NOMO-1 treated with DMSO at 0.1 percent for 48 hours (cell line): ENCODE data around the gene ZDHHC8.

ENCODE experiments used
- DNase-seq: peaks from one replicate; lab custom pipeline; 2025; ENCODE audit not compliant: unreplicated experiment; lab: John Stamatoyannopoulos, UW

The ZDHHC8 gene

DNA sequence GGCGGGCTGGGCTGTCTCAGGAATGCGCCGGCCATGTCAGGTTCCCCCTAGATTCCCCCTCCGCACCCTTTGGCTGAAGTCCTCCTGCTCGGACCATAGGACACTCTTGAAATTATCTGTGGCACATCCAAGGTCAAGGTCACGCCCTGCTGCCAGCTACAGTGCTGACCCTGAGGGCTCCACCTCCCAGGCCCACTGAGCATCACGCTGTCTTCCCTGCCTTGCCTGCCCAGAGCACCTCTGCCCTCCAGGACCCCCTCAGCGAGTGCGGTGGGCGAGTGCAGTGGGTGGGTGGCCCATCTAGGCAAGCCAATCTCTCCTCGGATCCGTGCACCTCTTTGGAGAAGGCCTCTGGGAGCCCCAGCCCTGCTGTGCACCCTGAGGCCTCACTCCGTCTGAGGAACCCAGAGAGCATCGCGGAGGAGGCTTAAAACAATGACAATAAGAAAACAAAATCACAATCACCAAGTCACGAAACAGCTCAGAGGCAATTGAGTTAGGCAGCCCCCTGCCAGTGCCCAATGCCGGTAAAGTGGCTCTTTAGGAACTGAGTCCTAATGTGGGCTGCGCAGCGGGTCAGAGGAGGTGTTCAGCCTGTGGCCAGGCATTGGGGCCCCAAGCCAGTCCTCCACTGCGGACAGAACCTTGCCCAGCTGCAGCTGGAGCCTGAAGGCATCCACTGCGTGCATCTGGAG, 45.8 kb downstream of the ZDHHC8 start:
- DNase-seq: no peak

DNA sequence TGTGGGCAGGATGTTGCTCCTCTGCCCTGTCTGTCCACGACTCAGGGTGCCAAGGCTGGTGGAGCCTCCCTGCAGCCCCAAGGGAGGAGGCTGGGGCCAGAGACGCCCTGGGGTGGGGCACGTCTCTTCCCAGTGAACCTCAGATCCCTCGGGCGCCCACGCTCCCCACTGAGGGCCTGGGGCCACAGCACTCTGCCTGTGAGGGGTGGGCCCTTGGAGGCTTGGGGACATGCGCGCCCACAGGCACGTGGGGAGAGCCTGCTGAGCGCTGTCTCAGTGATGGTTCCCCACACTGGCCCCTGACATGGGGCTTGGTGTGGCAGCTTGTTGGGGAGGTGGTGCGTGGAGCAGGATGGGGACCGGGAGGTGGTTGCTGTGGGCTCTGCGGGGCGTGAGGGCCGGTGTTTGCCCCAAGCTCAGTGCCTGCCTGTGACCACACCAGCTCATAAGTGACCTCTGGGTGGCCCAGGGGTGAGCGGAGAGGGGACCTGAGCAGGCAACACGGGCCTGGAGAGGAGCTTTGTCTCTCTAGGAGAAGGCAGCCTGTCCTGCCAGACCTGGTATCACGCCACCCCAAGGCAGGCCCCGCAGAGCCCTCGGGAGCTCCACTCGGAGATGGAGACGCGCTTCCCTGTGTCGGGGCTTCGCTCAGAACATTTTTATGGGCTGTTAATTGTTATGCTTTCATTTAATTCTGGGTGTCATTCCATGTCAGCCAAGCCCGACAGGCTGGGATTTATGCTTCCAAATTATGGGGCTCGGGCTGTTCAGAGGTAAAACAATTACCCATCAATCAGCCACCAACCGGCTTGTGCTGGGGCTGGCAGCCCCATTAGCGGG, 46.7 kb downstream of the ZDHHC8 start:
- no peak for DNase-seq

DNA sequence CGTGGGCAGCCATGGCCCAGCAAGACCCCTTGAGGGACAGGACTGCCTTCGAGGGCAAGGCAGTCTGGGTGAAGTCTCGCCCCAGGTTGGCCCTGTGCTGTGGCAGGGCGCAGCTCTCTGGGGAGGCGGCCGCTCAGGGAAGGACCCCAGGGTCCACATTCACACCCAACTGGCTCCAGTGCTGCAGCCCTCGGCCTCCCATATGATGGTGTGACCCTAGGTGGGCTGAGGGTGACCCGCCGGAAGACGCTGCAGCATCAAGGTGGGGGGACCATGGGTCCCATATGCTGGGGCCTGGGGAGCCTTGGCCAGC, 47.3 kb downstream of the ZDHHC8 start:
- DNase-seq: no peak

DNA sequence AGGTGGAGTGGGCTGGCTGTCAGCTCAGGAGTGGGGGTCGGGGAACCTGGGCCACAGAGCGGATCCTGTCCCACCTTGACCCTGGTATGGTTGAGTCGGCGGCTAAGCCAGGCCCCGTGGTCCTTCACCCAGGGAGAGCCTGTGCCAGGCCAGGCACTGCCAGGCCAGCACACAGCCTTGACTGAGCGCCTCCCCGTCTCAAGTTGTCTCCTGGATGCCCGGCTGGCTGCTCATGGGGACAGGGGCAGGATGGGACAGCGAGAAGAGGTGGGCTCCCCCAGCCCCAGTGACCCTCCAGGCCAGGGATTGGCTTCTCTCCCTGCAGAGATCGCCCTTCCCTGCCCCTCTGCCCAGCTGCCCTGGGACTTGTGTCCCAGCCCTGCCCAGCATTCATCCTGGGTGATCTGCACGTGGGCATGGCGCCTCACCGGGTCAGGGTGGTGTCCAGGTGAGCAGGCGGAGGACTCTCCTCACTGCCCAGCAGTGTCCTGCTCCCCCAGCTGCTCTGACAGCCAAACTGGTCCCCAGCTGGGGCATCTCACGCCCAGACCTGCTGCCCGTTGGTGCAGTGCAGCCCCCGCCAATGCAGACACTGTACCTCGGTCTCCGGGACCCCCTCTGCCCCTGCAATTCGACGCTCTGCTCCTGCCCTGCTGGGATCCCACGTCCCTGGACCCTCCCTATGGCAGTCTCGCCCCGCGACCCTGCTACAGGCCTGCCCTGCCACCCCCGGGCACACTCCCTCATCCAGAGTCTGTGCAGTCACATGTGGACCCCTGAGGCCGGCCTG, 48.0 kb downstream of the ZDHHC8 start:
- DNase-seq: no peak

DNA sequence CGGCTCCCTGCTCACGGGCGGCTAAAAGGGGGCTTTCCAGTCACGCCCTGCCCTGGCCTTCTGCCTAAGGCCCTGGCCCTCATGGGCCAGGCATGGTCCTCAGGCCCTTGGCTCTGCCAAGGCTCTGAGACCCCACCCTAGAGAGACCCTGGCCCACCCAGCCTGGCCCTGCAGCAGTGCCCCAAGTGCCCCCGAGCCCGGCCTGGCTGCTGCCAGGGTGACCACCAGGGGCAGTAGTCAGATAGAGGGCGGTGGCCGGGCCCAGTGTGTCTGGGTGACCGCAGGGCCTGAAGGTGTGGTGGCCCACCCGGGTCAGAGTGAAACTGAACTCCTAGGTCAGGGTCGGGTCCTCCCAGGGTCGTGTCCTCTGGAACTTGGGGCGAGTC, 48.6 kb downstream of the ZDHHC8 start:
- DNase-seq: no peak

DNA sequence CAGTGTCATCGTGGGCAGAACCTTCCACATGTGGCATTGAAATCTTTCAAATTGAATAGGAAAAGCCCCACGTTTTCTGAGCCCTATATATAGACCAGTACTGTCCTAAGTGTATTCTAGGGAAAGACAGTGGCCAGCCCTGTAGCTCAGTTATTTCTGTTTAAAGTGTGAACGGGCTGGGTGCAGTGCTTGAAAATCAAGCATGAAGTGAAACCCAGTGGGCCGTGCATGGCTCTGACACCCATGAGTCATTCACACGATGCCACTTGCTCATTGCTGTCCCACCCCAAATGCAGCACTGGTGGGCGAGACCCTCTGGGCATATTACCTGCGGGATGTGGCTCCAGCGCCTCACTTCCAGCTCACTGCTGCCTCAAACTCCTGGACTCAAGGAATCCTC, 49.0 kb downstream of the ZDHHC8 start:
- DNase-seq: no peak

DNA sequence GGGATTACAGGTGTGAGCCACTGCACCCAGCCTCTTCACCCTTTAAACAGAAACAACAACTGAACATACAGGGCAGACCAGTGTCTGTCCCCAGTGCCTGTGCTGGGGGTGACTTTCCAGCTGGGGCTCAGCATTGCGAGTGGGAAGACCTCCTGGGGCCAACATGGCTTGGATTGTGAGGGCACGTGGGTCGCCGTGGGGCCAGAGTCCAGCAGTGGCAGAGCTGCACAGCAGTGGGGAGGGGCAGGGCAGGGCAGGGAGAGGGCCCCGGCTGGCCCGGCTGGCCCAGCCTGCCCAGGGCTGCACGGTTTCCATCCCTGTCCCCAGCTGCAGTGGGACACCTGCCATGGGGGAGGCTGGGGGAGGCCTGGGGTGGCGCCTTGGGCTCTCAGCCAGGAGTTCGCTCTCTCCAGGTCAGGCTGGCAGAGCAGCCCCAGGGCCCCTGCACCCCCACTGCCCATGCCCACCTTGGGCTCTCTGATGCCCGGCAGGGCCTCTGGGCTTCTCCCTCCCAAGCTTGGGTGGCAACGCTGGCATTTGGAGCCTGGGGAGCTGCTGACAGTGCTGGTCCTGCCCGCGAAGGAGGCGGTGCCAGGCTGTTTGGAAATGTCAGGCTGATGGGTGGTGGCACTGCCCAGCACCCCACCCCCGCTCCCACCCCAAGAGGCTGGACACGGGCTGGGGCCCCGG, 49.7 kb downstream of the ZDHHC8 start:
- no peak for DNase-seq

DNA sequence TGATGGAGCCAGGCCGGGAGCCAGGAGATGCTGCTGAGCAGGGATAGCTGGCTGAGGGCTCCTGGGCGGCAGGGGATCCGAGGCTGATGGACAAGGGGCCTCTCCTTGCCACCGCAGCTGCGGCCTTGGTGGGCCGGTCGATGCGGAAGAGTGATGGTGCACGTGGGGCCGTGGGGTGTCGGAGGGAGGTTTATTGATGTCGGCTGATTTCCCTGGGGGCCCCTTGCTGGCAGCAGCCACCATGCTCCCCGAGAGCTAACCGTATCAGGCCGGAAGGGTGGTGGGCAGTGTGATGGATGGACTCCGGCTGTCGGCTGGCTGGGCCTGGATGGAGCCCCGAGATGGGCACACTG, 50.3 kb downstream of the ZDHHC8 start:
- no peak for DNase-seq

DNA sequence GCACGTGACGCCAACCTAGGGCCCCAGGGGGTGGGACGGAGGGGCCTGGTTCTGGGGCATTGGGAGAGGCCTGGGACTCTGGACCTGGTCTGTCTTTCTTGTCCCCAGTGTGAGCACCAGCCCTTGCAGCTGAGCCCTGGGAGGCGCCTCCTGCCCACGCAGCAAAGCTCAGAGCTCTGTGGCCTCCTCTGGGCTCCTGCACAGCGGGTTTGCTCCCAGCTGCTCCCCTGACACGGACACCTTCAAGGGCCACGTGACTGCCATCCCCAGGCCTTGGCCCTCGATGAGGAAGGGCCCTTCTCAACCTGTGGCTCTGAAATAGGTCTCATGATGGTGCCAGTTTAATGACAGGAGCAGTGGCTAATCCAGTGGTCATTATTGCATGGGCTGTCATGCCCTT, 50.8 kb downstream of the ZDHHC8 start:
- DNase-seq: no peak

DNA sequence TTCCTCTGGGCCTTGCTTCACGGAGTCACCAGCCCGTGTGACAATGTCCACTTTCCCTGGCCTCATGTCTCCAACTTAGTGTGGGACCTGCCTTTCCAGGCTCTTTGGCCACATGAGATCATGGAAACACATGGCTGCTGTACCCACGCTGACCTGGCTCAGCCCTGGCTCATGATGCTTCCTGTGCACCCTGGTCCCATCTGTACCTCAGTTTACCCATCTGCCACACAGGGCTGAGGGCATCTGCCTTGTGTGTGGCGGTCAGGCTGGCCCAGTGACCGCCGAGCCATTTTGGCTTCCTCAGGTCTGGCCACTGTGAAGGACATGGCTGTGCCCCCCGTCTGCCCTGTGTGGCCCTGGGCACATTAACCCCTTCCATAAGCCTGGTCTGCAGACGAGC, 51.5 kb downstream of the ZDHHC8 start:
- no peak for DNase-seq

DNA sequence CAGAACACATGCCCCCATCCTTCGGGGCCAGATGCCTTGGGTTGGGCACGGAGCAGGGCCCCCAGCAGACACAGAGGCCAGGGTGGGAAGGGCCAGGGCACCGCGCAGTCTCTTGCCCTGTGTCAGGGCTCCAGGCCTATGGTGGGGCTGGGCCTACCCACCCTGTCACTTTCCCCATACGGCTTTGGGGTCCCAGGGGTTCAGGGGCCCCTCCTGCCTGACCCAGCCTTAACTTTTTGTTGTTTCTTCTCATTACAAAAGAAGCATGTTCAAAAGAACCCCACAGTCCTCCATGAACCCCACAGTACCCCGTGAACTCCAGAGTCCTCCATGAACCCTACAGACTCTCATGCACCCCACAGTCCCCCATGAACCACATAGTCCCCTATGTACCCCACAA, 52.2 kb downstream of the ZDHHC8 start:
- DNase-seq: no peak

DNA sequence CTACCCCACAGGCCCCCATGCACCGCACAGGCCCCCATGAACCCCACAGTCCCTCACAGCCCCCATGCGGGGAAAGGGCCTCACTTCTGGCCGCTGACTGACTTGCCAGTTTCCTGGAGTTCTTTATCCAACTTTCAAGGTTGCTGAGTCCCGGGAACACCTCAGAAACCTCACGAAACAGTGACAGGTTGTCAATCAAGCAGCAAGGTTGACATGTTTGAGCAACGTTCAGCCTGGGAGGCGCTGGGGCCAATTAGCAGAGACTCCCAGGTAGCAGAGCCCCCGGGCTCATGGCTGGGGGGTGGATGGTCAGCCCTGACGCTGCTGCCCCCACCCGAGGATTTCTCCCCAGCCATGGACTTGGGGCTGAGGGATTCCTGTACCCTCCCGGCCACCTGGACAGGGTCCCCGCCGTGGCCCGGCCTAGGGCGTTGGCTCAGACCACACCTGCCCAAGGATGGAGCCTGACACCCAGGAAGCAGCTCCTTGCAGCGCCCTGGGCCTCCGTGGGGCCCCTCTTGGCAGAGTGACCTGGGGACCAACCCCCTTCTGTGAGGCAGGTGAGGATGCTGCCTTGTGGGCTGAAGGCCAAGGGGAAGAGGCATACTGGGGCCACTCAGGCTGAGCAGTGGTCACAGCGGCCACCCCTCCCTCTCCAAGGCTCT, 53.0 kb downstream of the ZDHHC8 start:
- no peak for DNase-seq

DNA sequence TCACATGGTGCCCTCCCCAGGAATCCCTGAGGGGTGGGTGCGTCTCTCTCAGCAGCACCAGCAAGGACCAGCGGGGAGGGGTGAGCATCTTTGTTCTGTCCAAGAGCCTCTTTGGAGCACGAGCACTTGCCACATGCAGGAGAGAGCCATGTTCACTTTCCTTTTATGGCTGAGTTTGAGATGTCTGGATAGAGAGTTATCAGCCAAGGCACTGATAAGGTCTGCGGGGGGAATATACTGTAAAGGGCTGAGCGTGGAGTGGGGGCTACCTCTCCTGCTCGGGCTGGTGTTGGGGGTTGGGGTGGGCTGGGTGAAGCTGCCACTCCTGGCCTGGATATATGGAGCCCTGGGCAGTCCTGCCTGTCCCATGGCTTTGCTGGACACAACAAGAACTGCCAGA, 54.1 kb downstream of the ZDHHC8 start:
- DNase-seq: no peak

DNA sequence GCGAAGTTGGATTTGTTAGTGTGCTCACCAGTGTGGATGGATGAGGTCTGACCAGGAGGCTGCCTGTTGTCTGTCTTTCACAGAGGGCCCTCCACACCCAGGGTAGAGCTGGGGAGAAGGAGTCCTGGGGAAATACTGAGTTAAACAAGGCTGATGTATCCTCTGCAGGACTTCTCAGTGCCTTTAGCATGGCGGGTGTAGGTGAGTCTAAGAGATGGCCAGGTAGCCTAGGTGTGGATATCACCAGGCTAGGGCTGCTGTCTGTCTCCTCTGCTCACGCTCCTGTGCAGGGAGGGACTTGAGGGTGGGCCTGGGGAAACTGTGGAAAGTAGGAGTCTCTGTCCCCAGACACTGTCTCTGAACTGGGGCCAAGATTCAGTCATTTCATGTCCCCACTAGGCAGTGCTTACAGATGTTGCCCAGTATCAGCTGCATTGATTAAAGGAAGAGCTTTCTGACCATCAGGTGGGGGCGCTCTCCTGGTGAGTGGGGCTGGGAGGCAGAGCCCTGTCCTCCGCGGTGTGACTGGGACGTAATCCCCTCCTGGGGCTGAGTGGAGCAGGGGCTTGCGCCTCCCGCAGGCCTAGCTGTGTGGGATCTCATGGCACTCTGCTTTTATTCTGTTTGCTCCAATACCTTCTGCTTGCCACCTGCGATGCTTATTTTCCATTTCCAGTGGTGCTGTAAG, 54.7 kb downstream of the ZDHHC8 start:
- DNase-seq: no peak

DNA sequence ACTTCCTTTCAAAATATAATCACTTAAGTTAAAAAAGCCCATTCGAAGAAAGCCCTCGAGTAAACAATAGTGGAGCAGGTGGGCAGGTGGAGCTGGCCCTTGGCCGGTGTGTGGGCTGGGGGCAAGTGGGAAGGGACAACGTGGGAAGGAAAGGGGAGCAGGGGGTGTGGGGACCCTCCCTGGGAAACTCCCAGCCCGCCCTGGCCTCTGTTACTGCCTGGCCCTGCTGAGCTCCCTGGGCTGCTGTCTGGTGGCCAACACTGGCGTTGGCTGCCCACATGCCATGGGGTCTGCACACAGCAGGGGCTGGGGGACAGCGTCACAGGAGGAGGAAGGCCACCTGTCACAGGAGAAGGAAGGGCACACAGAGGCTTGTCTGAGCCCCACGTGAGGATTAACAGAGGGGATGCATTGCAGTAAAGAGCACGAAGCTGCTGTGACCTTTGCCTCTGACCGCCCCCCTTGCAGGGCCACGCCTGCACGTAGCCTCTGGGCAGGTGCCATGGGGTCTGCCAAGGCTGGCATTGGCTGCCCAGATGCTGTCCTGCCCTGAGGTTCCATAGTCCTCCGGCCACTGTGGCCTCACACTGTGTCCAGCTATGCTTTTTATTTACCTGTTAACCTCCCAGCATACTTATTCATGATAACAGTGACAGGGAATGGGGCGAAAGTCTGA, 55.4 kb downstream of the ZDHHC8 start:
- no peak for DNase-seq

DNA sequence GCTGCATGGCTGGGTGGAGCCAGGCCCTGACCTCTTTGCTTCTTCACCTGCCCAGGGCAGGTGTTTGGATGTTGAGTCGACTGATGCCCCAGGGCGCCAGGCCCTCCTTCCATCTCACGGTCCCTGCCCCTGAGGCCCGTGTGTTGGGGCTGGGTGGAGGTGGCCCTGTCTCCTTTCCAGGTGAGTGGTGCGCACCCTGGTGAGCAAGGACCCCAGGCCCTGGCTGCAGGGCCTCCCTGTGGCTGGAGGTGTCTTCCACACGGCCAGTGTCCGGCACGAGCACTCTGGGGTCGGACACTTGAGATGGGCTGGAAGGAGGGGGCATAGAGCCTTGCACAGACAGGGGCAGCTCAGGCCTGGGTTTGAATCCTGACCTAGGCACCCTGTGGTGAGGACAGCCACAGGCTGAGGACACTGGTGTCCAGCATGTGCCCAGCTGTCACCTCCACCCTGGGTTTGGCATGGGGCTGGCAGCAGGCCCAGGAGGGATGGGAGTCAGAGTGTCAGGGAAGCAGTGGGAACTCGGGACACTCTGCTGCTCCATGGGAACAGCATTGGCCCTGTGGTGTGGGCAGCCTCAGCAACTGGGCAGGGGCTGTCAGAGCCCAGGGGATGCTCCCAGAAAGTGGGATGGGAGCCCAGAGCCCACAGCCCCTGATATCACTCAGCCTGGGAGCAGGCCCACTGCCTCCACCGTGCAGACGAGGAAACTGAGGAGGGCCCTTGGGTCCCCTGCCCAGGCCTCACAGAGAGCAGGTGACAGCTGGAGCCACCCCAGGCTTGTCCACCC, 56.4 kb downstream of the ZDHHC8 start:
- DNase-seq: no peak

DNA sequence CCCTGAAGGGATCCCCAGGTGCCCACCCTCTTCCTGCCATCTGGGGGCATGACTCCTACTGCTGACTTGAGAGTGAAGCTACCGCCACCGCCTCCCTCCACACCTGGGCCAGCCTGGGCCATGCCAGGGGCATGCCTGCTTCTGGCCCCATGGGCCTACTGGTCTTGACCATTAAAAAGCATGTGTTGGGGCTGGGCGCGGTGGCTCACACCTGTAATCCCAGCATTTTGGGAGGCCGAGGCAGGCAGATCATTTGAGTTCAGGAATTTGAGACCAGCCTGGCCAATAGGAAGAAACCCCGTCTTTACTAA, 56.9 kb downstream of the ZDHHC8 start:
- no peak for DNase-seq

DNA sequence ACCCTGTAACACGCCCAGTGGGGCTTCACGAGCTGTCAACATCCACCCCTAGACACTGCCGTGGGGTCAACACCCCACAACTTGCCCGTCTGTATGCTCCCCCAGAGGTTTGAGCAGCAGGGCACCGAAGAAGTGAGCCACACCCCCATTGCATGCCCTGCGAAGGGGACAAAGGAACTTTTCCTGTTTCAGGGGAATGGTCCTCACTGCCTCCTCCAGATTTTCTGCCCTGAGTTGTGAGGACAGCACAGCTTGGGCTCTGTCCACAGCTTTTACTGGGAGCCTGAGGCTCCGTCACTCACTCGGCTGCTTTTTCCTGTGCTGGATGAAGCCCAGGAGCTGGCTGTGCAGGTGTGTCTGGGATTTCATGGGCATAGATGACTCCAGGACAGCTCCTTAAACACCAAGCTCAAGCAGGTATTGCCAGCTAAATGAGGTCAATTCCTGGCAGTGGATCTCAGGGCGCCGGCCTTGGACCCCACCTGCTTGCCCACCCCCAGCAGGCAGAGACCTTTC, 59.5 kb downstream of the ZDHHC8 start:
- DNase-seq: no peak

DNA sequence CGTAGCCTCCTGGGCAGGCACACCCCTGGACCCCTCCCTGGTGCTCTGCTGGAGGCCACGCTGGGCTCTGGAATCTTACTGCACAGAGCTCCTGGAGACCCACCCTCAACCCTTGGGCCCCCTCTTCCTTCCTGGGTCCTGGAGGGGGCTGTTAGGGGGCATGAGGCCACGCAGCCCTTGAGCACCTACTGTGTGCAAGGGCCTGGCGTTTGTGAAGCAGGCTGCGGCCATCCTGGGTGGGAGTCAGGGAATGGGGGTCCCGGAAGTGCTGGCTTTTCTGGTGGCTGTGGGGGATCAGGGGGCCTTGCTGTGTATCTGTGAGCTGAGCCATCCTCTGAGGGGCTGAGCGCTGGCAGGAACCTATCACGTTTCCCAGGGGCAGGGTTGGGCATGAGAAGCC, 60.2 kb downstream of the ZDHHC8 start:
- DNase-seq: no peak
